Stomach smooth muscle (tissue), 2 donors: ENCODE results near the gene NDUFB2.
"Not testable (repeated sequence)": the region's sequence is repeated elsewhere in the genome, so short reads cannot be mapped to it uniquely, and the experiment has no call there.

Experiments used
- H3K27ac ChIP-seq: one replicate; pipeline ENCODE4 v1.7.0; 2013; ENCODE audit warnings: mild to moderate bottlenecking, low read length, inconsistent platforms
- H3K27me3 ChIP-seq, 2 donors: one replicate each; pipeline ENCODE4 v1.7.0; 2013; ENCODE audit warnings: low read length in 2 of 2; ENCODE audit not compliant: insufficient read depth in 2 of 2, control insufficient read depth in 1 of 2
- H3K36me3 ChIP-seq, 2 donors: one replicate each; pipeline ENCODE4 v1.7.0; 2013; ENCODE audit warnings: low read length in 2 of 2; ENCODE audit not compliant: control insufficient read depth in 2 of 2, insufficient read depth in 2 of 2
- H3K4me1 ChIP-seq: one replicate; pipeline ENCODE4 v1.7.0; 2013; ENCODE audit warnings: low read length; ENCODE audit not compliant: control insufficient read depth, insufficient read depth
- H3K4me3 ChIP-seq, 2 donors: one replicate each; pipeline ENCODE4 v1.7.0; 2013; ENCODE audit warnings: low read length in 2 of 2
- H3K9ac ChIP-seq, 2 donors: one replicate each; pipeline ENCODE4 v1.7.0; 2013; ENCODE audit warnings: low read length in 2 of 2, mild to moderate bottlenecking in 1 of 2
- H3K9me3 ChIP-seq, 2 donors: one replicate each; pipeline ENCODE4 v1.7.0; 2013; ENCODE audit warnings: low read length in 2 of 2; ENCODE audit not compliant: control insufficient read depth in 2 of 2
- donor health status: healthy.
- donor health status: Pancreatic carcinoma.

The NDUFB2 gene

GRCh38 chr7:140693849-140694248, 2.7 kb upstream of the NDUFB2 start:
- not testable (repeated sequence) for H3K4me3 ChIP-seq, H3K9me3 ChIP-seq, H3K9ac ChIP-seq, H3K27me3 ChIP-seq, H3K27ac ChIP-seq
- H3K36me3 ChIP-seq: peaks cover 6 to 19% of the 10 kb centered on the region in 2 donors
- H3K4me1 ChIP-seq: peaks cover 21% of the 10 kb centered on the region

GRCh38 chr7:140694592-140694991, 1.9 kb upstream of the NDUFB2 start:
- H3K9ac ChIP-seq: no peak overlapping the region
- no peaks in the 10 kb centered on the region for H3K27me3 ChIP-seq
- H3K9me3 ChIP-seq: no peaks in the 10 kb centered on the region
- no peak overlapping the region for H3K27ac ChIP-seq
- peaks cover 4 to 15% of the 10 kb centered on the region in 2 donors for H3K36me3 ChIP-seq
- H3K4me1 ChIP-seq: peaks cover 25% of the 10 kb centered on the region
- no peak overlapping the region for H3K4me3 ChIP-seq

GRCh38 chr7:140695381-140695780, 1.1 kb upstream of the NDUFB2 start:
- H3K9ac ChIP-seq: no peak overlapping the region
- H3K4me3 ChIP-seq: no peak overlapping the region
- peak overlapping the region; percentile 94 for H3K27ac ChIP-seq
- H3K27me3 ChIP-seq: no peaks in the 10 kb centered on the region
- H3K4me1 ChIP-seq: peaks cover 25% of the 10 kb centered on the region
- peaks cover 0 to 11% of the 10 kb centered on the region in 2 donors for H3K36me3 ChIP-seq
- no peaks in the 10 kb centered on the region for H3K9me3 ChIP-seq

GRCh38 chr7:140696024-140696679, 356 bp upstream of the NDUFB2 start:
- H3K9me3 ChIP-seq: no peaks in the 10 kb centered on the region
- peak overlapping the region; percentile 94 for H3K9ac ChIP-seq
- H3K27ac ChIP-seq: peak overlapping the region; percentile 94
- H3K36me3 ChIP-seq: peaks cover 0 to 11% of the 10 kb centered on the region in 2 donors
- peaks cover 25% of the 10 kb centered on the region for H3K4me1 ChIP-seq
- peak overlapping the region; percentile 81 to 96 for H3K4me3 ChIP-seq
- H3K27me3 ChIP-seq: no peaks in the 10 kb centered on the region

- H3K36me3 ChIP-seq: peaks cover 0 to 5% of the 10 kb centered on the region in 2 donors
- H3K27ac ChIP-seq: peak overlapping the region; percentile 94
- no peaks in the 10 kb centered on the region for H3K27me3 ChIP-seq
- H3K4me3 ChIP-seq: peak overlapping the region; percentile 81 to 96
- no peaks in the 10 kb centered on the region for H3K9me3 ChIP-seq
- peaks cover 25% of the 10 kb centered on the region for H3K4me1 ChIP-seq
- peak overlapping the region; percentile 94 for H3K9ac ChIP-seq
Observed at GRCh38 chr7:140697447-140698143, 1.1 kb downstream of the NDUFB2 start.

GRCh38 chr7:140698477-140698876, 2.0 kb downstream of the NDUFB2 start:
- no peak overlapping the region for H3K27ac ChIP-seq
- no peaks in the 10 kb centered on the region for H3K27me3 ChIP-seq
- H3K9ac ChIP-seq: no peak overlapping the region
- H3K4me3 ChIP-seq: peak overlapping the region; percentile 81 to 96
- H3K9me3 ChIP-seq: no peaks in the 10 kb centered on the region
- peaks cover 25% of the 10 kb centered on the region for H3K4me1 ChIP-seq
- peaks cover 0 to 5% of the 10 kb centered on the region in 2 donors for H3K36me3 ChIP-seq

- Histone ChIP-seq H3K9me3 (no peaks in the 10 kb centered on the region), H3K27ac (no peak overlapping the region), H3K36me3 (peaks cover 7 to 19% of the 10 kb centered on the region in 2 donors), H3K9ac (no peak overlapping the region), H3K4me3 (no peak overlapping the region), H3K4me1 (peaks cover 12% of the 10 kb centered on the region), H3K27me3 (no peaks in the 10 kb centered on the region)
Observed at GRCh38 chr7:140702774-140703173, 6.3 kb downstream of the NDUFB2 start.

GRCh38 chr7:140704205-140704604, 7.7 kb downstream of the NDUFB2 start:
- peaks cover 7 to 19% of the 10 kb centered on the region in 2 donors for H3K36me3 ChIP-seq
- H3K4me3 ChIP-seq: no peak overlapping the region
- peaks cover 5% of the 10 kb centered on the region for H3K4me1 ChIP-seq
- no peaks in the 10 kb centered on the region for H3K27me3 ChIP-seq
- no peaks in the 10 kb centered on the region for H3K9me3 ChIP-seq
- no peak overlapping the region for H3K9ac ChIP-seq
- no peak overlapping the region for H3K27ac ChIP-seq

GRCh38 chr7:140707132-140707531, 10.6 kb downstream of the NDUFB2 start:
- Histone ChIP-seq H3K9ac (no peak overlapping the region), H3K27ac (no peak overlapping the region), H3K27me3 (no peaks in the 10 kb centered on the region), H3K9me3 (no peaks in the 10 kb centered on the region), H3K4me1 (no peaks in the 10 kb centered on the region), H3K36me3 (peaks cover 7 to 19% of the 10 kb centered on the region in 2 donors), H3K4me3 (no peak overlapping the region)

GRCh38 chr7:140708764-140709163, 12.3 kb downstream of the NDUFB2 start:
- not testable (repeated sequence) for H3K4me1 ChIP-seq, H3K27ac ChIP-seq, H3K9me3 ChIP-seq, H3K27me3 ChIP-seq, H3K4me3 ChIP-seq, H3K9ac ChIP-seq
- H3K36me3 ChIP-seq: peaks cover 7 to 19% of the 10 kb centered on the region in 2 donors

GRCh38 chr7:140712392-140712791, 15.9 kb downstream of the NDUFB2 start:
- H3K4me1 ChIP-seq, H3K9me3 ChIP-seq, H3K9ac ChIP-seq, H3K4me3 ChIP-seq, H3K27ac ChIP-seq, H3K36me3 ChIP-seq, H3K27me3 ChIP-seq: not testable (repeated sequence)
